Raji (cell line): ENCODE data around the gene BTBD9.

ENCODE experiments used
- POLR2A ChIP-seq: IDR thresholded peaks from 2 replicates; pipeline ENCODE4 v1.6.1; 2011; ENCODE audit warnings: low read depth, low read length, control low read depth; ENCODE audit not compliant: insufficient read depth

Gene BTBD9

GRCh38 chr6:38658418-38659167, 18.9 kb upstream of the BTBD9 start:
- TF ChIP-seq POLR2A = no peak

DNA sequence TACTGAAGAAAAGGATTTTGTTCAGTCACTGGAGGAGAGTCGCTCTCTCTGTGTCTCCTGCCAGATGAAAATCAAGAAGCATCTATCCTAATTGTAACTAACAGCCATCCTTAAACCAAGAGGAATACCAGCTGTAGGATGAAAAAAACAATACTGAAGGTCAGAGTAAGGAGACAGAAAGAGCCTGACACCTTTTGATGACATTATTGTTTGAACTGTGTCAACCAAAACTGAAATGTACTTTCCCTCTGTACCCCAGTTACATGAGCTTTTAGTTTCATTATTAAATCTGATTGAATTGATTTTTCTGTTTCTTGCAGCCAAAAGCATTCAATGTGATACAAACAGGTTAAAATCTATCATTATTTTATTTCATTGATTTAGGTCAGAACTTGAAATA, 17.2 kb upstream of the BTBD9 start:
- no peak for TF ChIP-seq POLR2A

DNA sequence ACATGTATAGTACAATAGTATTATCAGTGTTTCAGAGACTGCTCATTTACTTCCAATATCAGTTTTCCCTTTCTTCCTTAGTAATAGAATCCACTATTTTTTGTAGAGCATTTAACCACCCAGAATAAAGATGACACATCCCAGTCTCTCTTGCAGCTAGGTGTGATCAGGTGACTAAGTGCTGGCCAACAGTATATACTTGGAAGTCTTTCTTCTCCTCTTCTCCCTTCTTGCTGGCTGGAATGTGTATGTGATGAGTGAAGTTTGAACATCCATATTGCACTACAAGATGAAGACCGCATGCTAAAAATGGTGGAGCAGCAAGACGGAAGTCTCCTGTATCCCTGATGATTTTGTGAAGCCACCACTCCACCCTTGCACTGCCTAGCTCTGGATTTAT, 14.5 kb upstream of the BTBD9 start:
- TF ChIP-seq POLR2A = no peak

GRCh38 chr6:38651121-38651784, 11.5 kb upstream of the BTBD9 start:
- no peak for TF ChIP-seq POLR2A

DNA sequence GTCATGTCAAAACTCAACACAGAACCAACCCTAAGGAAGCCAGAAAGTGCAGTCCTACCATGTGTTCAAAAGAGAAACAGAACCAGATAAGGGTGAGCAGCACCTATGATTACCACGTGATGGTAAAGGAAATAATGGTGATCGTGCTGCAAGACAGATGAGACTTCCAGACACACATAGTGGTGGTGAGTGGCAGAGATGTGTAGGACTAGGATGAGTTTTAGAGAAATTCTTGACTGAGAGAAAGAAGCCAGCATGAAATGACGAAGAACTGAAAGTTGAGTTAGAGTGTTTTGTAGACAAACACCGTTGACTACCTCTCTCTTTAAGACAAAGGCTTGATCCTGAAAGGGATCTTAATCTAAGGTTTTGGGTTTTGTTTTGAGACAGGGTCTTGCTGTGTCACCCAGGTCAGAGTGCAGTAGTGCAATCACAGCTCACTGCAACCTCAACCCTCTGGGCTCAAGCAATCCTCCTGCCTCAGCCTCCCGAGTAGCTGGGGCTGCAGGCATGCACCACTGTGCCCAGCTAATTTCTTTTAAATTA, 10.6 kb upstream of the BTBD9 start:
- no peak for TF ChIP-seq POLR2A

DNA sequence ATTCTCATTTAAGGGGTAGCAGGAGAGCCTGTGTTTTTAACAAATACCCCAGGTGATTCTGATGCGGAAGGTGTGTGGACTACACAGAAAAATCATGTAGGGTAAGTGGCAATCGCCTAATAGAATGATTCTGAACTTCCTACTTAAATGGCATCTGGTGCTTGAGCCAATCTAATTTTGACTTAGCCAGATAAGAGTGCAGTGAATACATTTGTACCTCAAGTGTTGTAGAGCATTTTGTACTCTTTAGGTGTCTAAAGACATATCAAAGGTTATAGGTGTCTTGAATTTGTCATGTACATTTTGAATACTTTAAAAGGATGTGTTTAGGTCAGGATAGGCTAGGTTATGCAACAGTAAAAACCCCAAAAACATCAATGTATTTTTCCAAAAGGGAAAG, 10.0 kb upstream of the BTBD9 start:
- TF ChIP-seq POLR2A = no peak

DNA sequence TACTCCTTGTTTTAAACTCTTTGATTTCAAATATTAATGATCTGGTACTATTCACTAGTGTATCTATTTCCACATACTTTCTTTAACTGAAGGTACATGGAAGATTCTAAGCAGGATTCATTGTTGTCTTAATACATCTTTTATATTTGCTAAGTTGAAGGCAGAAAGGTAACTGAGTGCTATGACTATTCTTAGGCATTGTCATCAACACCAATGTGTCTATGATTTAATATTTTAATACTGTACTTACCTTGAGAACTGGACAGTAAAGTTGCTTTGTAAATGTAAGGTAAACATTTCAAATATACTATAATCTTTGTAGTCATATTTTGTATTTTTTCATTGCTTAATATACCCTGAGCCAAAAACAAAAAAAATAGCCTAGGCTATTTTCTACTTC, 8.9 kb upstream of the BTBD9 start:
- no peak for TF ChIP-seq POLR2A

DNA sequence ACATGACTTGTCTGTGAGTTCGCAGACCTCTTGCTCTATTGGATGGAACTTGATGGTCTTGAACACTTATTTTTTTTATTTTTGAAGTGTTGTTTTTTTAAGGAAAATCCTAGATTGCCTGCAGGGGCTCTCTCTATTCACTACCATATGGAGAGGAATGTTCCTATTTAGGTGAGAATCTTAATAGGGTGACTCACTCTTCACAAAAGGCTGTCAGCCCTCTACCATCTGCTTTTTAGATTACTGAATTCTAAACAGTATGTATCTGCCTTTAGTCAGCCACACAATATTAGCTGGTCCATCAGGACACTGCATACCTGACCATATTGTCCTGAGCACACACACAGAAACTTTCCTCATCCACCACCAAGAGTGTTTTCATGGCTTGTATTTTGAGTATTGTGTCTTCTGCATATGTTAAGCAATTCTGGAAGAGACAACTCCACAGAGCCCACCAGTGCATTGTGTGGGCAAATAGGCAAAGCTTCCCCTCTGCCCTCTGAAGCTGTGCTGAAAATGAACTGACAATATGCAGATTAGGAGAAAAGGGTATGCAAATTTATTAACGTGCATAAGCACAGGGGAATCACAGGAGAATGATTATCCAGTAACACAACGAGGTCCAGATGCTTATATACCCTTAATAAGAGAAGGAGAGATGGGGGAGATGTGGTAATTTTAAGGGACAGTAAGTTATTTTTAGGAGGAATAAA, 6.6 kb upstream of the BTBD9 start:
- no peak for TF ChIP-seq POLR2A

- no peak for TF ChIP-seq POLR2A
Measured at GRCh38 chr6:38644951-38645350, 5.2 kb upstream of the BTBD9 start.

GRCh38 chr6:38640216-38640909, 634 bp upstream of the BTBD9 start:
- no peak for TF ChIP-seq POLR2A

GRCh38 chr6:38638941-38639497, 710 bp downstream of the BTBD9 start:
- no peak for TF ChIP-seq POLR2A

GRCh38 chr6:38637756-38638155, 2.0 kb downstream of the BTBD9 start:
- TF ChIP-seq POLR2A = no peak

DNA sequence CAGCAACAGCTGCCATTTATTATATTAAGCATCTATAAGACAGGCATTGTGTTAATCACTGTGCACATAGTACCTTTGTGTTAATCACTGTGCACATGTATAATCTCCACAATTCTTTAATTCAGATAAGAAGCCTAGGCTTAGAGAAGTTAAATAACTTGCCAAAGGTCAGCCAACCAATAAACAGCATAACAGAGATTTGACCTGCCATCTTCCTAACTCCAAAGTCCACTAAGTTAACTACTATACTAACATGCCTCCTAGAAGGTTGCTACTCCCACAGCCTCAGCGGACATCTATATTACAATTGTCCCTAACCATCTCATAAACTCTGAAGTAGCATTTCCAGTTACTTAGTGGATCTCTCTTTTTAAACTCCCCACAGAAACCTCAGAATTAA, 3.7 kb downstream of the BTBD9 start:
- TF ChIP-seq POLR2A = no peak

DNA sequence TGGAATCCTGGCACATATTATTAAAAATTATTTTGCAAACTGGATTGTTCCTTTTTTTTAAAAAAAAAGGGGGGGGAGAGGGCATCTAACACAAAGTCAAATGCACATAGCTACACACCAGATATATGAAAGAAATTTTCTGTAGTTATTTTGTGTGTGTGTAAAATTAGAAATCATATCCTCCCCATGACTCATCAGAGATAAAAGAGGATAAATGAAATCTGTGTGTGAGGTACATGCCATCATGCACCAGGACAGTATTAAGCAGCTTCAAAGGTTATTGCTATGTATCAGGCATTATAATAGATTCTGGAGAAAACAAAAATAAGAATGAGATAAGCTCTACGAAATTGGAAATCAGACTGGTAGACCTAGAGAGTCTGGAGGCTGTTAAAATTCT, 5.2 kb downstream of the BTBD9 start:
- no peak for TF ChIP-seq POLR2A

DNA sequence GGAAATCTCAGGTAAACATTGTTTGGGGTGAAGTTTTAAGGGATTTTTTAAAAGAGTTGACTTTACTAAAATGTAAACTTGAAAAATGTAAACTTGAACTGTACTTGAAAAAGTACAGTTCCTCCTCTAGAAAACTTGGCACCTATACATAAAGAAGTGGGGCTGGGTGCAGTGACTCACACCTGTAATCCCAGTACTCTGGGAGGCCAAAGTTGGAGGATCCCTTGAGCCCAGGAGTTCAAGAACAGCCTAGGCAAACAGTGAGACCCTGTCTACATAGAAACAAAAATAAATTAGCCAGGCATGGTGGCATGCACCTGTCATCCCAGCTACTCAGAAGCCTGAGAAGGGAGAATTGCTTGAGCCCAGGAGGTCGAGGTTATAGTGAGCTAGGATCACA, 7.2 kb downstream of the BTBD9 start:
- no peak for TF ChIP-seq POLR2A

GRCh38 chr6:38631186-38631783, 8.4 kb downstream of the BTBD9 start:
- no peak for TF ChIP-seq POLR2A
